Calu3 (cell line): ENCODE results near the gene CES4A. TPM values are rescaled to one million over a fixed set of nuclear protein-coding genes. Genes with fewer than 3 reads are reported as not detected.

ENCODE experiments used
- Bru-seq: library from RNA; stranded (reverse); fragments of 400-500 nt; gene quantifications from one replicate; lab custom pipeline; 2021; lab: Mats Ljungman, UMichigan
- BruChase-seq, 2 experiments: library from RNA; stranded (reverse); fragments of 400-500 nt; gene quantifications; one replicate each; lab custom pipeline; 2021; lab: Mats Ljungman, UMichigan
- BruUV-seq: library from RNA; stranded (reverse); fragments of 400-500 nt; replicated peaks from 2 replicates; lab custom pipeline; 2021; lab: Mats Ljungman, UMichigan
- CTCF ChIA-PET: fragments of 300-600 bp; sonication (Branson Sonifier 250); formaldehyde crosslinking; loops from one replicate; lab custom pipeline; 2022; ENCODE audit warnings: antibody characterized with exemption; lab: Charles Lee
- DNase-seq: peaks from one replicate; pipeline ENCODE4 v3.0.0; 2022
- H3K27ac Mint-ChIP-seq: one replicate; pipeline ENCODE4 v1.8.0; 2022; ENCODE audit warnings: mixed read lengths; ENCODE audit not compliant: unreplicated experiment
- H3K27me3 Mint-ChIP-seq: one replicate; pipeline ENCODE4 v1.8.0; 2022; ENCODE audit warnings: mixed read lengths; ENCODE audit not compliant: unreplicated experiment
- H3K36me3 Mint-ChIP-seq: one replicate; pipeline ENCODE4 v1.8.0; 2022; ENCODE audit warnings: mild to moderate bottlenecking, moderate library complexity, mixed read lengths; ENCODE audit not compliant: insufficient read depth, unreplicated experiment
- H3K4me1 Mint-ChIP-seq: one replicate; pipeline ENCODE4 v1.8.0; 2022; ENCODE audit warnings: mild to moderate bottlenecking, low read depth, mixed read lengths; ENCODE audit not compliant: unreplicated experiment
- H3K4me3 Mint-ChIP-seq: one replicate; pipeline ENCODE4 v1.8.0; 2022; ENCODE audit warnings: mild to moderate bottlenecking, low read depth, moderate library complexity, mixed read lengths; ENCODE audit not compliant: unreplicated experiment
- H3K9me3 Mint-ChIP-seq: one replicate; pipeline ENCODE4 v1.8.0; 2022; ENCODE audit warnings: low read depth, mixed read lengths; ENCODE audit not compliant: unreplicated experiment
- intact Hi-C: fragments of 100-400 bp; cut with micrococcal nuclease; formaldehyde crosslinking; loops from one replicate; pipeline ENCODE4 v1.10.0; 2022; ENCODE audit not compliant: unreplicated experiment
- long read RNA-seq: library from polyadenylated mRNA; stranded (forward); transcript quantifications from one replicate; pipeline ENCODE4 v2.0.0, GENCODE V29; 2022
- total RNA-seq: library from RNA; stranded (reverse); gene quantifications from 2 replicates; pipeline ENCODE4 v1.2.3, GENCODE V29; 2022
- TF ChIP-seq, protein P1 (sequence below): fragments of 200-600 bp; IDR thresholded peaks from one replicate; pipeline ENCODE4 v1.8.0; 2022; ENCODE audit warnings: antibody characterized with exemption; ENCODE audit not compliant: unreplicated experiment

The CES4A gene
- total RNA-seq (not detected in 2 replicates), Bru-seq, nascent RNA (not detected), BruChase-seq, experiment 1, labeled RNA remaining after a 6-hour chase (percentile 4 among the genes with signal in this experiment), BruChase-seq, experiment 2, labeled RNA remaining after a 2-hour chase (not detected)
- long read RNA-seq = 0 reads

DNA sequence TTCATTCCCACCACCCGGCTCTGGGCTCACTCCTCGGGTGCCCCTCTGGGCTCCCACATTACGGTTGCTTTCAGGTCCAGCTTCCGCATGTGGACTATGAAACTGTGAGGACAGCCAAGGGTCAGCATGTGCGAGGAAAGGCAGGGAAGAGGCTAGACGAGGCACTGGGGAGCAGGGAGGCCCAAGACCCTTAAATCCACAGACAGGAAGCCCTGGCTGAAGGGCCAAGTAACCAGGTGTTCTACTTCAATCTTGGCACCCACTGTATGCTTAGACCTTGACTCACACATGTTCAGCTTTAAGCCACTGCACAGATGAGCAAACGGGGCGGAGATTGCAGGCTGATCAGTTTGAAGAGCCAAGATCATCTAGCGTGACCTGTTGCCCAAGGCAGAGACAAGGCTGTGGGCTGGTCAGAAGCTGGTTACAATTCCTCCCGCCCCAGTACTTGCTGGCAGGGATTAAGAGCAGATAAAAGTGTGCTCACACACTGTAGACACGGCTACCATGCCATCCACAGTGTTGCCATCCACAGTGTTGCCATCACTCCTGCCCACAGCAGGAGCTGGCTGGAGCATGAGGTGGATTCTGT, at the start of gene CES4A:
Gene CES4A, plus strand, starts transcription at position 393 of the 592 bp plus-strand sequence. Its CDS starts 184 bp downstream, at position 577.
- Mint-ChIP-seq H3K27me3 (no peaks in the 10 kb centered on the region), H3K9me3 (no peaks in the 10 kb centered on the region), H3K4me3 (no peak within 1 kb of the TSS), H3K36me3 (no peaks in the 10 kb centered on the region), H3K27ac (no peak within 1 kb of the TSS), H3K4me1 (no peaks in the 10 kb centered on the region)
- CTCF ChIA-PET = no interaction called here
- intact Hi-C loops = no loop called here
- DNase-seq = no peak
- no TSS peak for BruUV-seq
- TF ChIP-seq, protein P1, sequence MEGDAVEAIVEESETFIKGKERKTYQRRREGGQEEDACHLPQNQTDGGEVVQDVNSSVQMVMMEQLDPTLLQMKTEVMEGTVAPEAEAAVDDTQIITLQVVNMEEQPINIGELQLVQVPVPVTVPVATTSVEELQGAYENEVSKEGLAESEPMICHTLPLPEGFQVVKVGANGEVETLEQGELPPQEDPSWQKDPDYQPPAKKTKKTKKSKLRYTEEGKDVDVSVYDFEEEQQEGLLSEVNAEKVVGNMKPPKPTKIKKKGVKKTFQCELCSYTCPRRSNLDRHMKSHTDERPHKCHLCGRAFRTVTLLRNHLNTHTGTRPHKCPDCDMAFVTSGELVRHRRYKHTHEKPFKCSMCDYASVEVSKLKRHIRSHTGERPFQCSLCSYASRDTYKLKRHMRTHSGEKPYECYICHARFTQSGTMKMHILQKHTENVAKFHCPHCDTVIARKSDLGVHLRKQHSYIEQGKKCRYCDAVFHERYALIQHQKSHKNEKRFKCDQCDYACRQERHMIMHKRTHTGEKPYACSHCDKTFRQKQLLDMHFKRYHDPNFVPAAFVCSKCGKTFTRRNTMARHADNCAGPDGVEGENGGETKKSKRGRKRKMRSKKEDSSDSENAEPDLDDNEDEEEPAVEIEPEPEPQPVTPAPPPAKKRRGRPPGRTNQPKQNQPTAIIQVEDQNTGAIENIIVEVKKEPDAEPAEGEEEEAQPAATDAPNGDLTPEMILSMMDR = no peak

DNA sequence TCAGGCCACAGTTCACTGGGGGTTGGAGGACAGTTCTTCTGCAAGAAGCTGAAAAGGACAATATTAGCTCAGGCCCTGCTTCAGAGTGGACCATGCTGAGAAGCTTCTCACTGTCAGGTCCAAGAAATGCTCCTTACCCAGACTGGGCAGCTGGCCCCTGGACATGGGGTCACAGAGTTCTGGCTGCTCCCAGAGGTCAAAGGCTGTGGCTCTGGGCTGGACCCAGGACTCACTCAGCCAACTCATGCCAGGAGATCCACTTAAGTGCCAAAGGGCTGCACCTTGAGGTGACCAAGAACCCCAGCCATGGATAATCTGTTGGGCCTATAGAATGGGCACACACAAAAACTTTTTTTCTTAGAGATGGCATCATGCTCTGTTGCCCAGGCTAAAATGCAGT, 49.0 kb upstream of the CES4A start:
- no peak for DNase-seq
- Mint-ChIP-seq H3K9me3 (no peaks in the 10 kb centered on the region), H3K27me3 (no peaks in the 10 kb centered on the region), H3K4me1 (peaks cover 18% of the 10 kb centered on the region), H3K4me3 (no peak overlapping the region), H3K27ac (no peak overlapping the region), H3K36me3 (peaks cover 36% of the 10 kb centered on the region)
- intact Hi-C loops = no loop called here
- CTCF ChIA-PET = no interaction called here
- no TSS peak for BruUV-seq
- TF ChIP-seq, protein P1 = no peak

DNA sequence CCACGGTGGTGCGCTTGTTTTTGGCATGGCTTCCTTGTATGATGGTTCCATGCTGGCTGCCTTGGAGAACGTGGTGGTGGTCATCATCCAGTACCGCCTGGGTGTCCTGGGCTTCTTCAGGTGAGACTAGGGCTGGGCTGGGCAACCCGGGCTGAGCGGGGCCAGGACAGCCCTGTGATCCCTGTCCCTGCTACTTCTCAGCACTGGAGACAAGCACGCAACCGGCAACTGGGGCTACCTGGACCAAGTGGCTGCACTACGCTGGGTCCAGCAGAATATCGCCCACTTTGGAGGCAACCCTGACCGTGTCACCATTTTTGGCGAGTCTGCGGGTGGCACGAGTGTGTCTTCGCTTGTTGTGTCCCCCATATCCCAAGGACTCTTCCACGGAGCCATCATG, 48.2 kb upstream of the CES4A start:
- no peak for DNase-seq
- intact Hi-C loops = no loop called here
- H3K36me3 Mint-ChIP-seq = peaks cover 31% of the 10 kb centered on the region
- H3K27me3 Mint-ChIP-seq = no peaks in the 10 kb centered on the region
- peaks cover 17% of the 10 kb centered on the region for H3K4me1 Mint-ChIP-seq
- no TSS peak for BruUV-seq
- CTCF ChIA-PET = no interaction called here
- H3K27ac Mint-ChIP-seq = no peak overlapping the region
- H3K4me3 Mint-ChIP-seq = no peak overlapping the region
- no peaks in the 10 kb centered on the region for H3K9me3 Mint-ChIP-seq
- TF ChIP-seq, protein P1 = no peak

DNA sequence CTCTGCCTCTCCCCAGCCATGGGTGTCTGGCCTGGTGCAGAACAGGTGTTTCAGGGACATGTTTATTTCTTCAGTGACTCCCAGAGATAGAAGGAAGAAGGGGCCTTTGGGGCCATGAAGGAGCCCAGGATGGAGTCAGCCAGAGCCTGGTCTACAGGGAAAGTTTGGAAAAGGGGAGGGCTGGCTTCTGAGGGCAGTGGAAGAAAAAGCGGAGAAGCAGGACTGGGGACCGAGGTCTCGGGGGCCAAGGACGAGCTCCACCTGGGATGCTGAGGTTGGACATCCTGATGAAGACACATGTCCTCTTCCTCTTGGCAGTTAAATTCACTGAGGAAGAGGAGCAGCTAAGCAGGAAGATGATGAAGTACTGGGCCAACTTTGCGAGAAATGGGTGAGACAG, 45.4 kb upstream of the CES4A start:
- H3K4me3 Mint-ChIP-seq = no peak overlapping the region
- BruUV-seq = no TSS peak
- no peak overlapping the region for H3K27ac Mint-ChIP-seq
- DNase-seq = no peak
- H3K4me1 Mint-ChIP-seq = peaks cover 12% of the 10 kb centered on the region
- peaks cover 33% of the 10 kb centered on the region for H3K36me3 Mint-ChIP-seq
- H3K27me3 Mint-ChIP-seq = peaks cover 6% of the 10 kb centered on the region
- TF ChIP-seq, protein P1 = no peak
- CTCF ChIA-PET = no interaction called here
- intact Hi-C loops = no loop called here
- H3K9me3 Mint-ChIP-seq = no peaks in the 10 kb centered on the region
